NCI-H226 (cell line): ENCODE measurements around the gene FANCM.
A peak's percentile ranks its signal among the peaks of the same experiment; 100 is the strongest.

Experiments
- DNase-seq: peaks from one replicate; pipeline ENCODE4 v3.0.0-alpha.2; 2015

The FANCM gene

DNA sequence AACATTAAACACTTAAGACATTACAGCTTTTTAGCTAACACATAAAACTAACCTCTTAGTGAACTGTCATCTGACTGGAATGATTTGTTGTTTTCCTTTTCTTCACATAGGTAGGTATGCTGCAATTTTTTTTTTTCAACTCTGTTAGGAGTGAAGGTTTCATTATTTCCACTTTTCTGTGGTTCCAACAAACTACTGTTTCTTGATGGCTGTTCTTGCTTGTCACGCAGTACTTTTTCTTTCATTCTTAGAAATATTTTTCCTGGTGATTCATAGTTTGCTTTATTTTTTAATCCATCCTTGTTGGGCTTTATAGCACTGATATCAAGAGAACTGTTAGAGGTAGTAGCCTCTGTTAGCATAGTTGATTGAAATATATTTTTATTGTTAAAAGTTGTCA lies 111.0 kb downstream of the FANCM start:
- DNase-seq = no peak

DNA sequence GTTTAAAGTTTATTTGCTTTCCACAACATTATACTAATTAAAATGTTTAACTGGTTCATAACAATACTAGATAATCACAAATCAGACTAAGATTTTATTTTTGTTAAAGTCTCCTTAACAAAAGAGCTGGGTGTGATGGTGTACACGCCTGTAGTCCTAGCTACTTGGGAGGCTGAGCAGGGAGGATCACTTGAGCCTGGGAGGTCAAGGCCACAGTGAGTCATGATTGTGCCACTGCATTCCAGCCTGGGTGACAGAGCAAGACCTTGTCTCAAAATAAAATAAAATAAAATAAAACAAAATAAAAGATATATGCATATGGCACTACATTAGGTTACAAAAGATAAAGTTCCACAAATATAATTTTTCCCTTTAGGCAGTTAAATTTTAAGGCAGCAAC lies 111.7 kb downstream of the FANCM start:
- DNase-seq = no peak

DNA sequence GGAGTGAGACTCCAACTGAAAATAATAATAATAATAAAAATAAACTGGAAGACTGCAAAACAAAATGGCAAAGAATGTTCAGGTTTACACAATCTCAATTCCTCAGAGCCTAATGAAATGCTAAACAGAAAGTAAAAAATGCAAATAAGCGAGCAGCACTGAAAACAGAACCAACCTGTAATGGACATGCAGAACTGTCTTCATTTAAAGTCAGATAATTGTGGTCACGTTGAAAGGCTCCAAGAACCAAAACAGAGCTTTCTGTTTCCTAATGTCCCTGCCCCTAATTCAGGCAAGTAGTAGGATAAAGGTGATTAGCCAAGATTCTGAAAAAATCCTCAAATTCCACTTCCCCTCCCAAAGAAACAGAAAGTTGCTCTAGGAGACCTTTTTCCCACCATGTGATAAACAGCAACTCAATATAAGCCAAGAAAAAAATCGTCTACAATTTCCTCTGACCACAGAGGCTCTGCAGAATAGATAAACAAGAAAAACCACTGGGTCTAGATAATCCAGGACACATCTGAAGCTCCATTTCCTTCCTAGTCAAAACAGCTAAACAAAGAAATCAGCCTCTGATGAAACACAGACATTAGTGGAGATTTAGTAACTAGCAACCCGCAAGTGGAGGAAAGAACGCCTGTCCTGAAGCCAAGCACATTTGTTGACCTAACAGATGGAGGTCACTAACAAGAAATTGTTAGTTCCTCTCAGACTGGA lies 114.3 kb downstream of the FANCM start:
- peak; percentile 56 for DNase-seq
